GM19324 (cell line): Measurements from ENCODE around the gene PML.
"Not testable (repeated sequence)": the region's sequence is repeated elsewhere in the genome, so short reads cannot be mapped to it uniquely, and the experiment has no call there.

Experiments
- ATAC-seq: cut with Tn5 transposase; IDR thresholded peaks from one replicate; pipeline ENCODE4 v1.9.1; 2021; ENCODE audit warnings: mild to moderate bottlenecking, moderate library complexity; ENCODE audit not compliant: unreplicated experiment, low FRiP score

PML gene

DNA sequence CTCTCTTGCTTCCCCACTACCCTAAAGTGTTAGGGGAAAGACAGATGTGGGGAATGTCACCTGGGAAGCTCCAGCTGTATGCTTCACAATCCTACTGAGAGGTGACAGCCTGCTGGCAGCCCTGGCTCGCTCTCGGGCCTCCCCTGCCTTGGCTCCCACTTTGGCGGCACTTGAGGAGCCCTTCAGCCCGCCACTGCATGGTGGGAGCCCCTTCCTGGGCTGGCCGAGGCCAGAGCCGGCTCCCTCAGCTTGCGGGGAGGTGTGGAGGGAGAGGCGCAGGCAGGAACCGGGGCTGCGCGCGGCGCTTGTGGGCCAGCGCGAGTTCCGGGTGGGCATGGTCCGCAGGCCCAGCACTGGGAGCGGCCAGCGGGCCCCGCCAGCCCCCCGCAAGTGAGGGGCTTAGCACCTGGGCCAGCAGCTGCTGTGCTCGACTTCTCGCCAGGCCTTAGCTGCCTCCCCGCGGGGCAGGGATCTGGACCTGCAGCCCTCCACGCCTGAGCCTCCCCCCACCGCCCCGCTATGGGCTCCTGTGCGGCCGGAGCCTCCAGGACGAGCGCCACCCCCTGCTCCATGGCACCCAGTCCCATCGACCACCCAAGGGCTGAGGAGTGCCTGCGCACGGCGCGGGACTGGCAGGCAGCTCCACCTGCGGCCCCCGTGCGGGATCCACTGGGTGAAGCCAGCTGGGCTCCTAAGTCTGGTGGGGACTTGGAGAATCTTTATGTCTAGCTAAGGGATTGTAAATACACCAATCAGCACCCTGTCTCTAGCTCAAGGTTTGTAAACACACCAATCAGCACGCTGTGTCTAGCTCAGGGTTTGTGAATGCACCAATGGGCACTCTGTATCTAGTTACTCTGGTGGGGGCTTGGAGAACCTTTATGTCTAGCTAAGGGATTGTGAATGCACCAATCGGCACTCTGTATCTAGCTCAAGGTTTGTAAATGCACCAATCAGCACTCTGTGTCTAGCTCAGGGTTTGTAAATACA is 58.0 kb downstream of the PML start:
- not testable (repeated sequence) for ATAC-seq

DNA sequence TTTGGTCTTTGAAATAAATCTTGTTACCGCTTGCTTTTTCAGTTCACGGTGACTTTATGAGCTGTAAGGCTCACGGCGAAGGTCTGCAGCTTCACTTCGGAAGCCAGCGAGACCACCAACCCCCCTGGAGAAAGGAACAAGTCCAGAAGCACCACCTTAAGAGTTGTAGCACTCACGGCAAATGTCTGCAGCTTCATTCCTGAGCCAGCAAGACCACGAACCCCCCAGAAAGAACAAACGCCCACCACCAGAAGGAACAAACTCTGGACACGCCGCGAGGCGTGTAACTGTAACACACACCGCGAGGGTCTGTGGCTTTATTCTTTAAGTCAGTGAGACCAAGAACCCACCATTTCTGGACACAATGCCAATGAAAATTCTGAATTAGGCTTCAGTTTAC is 59.0 kb downstream of the PML start:
- no peak for ATAC-seq

DNA sequence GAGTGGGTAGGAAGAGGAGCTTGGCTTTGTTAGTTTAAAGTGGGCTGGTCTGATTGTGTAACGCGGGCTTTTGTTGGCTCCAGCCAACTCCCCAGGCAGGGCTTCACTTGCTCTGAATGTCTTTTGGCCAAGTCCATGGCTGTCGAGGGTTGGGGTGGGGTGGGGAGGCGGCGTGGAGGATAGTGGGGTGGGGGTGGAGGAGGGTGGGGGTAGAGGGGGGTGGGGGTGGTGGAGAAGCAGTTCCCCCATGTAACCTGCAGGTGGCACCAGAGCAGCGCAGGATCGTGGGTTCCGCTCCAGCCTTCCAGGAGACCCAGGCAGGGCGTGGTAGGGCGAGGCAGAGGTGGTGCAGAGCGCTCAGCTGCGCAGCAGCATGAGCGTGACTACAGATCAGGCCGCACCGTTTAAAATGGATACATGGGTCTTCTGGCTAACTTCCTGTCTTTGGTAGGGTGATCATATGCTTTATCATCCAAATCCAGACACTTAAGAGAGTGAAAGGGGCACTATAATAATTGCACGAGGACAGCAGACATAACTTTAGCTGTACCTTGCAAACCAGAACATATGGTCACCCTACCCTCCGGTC is 59.5 kb downstream of the PML start:
- ATAC-seq = no peak

DNA sequence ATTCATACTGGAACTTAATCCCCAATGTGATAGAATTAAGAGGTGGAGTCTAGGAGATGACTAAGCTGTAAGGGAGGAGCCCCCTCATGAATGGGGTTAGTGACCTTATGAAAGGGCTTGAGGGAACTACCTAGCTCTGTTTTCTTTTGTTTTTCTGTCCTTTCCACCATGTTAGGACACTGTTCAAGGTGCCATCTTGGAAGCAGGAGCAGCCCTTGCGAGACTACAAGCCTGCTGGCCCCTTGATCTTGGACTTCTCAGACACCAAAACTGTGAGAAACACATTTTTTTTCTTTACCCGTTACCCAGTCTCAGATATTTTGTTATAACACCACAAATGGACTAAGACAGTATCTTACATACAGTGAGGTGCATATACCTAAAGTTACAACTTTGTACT is 61.3 kb downstream of the PML start:
- no peak for ATAC-seq

DNA sequence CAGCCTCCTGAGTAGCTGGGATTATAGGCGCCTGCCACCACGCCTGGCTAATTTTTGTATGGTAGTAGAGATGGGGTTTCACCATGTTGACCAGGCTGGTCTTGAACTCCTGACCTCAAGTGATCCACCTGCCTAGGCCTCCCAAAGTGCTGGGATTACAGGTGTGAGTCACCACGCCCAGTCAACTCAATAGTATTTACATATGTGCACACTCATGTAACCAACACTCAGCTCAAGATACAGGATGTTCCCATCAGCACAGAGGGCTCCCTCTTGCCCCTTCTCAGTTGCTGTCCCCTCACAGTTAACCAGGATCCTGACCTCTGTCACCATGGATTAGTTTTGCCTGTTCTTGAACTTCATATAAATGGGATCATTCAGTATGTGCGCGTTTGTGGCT is 61.8 kb downstream of the PML start:
- not testable (repeated sequence) for ATAC-seq

DNA sequence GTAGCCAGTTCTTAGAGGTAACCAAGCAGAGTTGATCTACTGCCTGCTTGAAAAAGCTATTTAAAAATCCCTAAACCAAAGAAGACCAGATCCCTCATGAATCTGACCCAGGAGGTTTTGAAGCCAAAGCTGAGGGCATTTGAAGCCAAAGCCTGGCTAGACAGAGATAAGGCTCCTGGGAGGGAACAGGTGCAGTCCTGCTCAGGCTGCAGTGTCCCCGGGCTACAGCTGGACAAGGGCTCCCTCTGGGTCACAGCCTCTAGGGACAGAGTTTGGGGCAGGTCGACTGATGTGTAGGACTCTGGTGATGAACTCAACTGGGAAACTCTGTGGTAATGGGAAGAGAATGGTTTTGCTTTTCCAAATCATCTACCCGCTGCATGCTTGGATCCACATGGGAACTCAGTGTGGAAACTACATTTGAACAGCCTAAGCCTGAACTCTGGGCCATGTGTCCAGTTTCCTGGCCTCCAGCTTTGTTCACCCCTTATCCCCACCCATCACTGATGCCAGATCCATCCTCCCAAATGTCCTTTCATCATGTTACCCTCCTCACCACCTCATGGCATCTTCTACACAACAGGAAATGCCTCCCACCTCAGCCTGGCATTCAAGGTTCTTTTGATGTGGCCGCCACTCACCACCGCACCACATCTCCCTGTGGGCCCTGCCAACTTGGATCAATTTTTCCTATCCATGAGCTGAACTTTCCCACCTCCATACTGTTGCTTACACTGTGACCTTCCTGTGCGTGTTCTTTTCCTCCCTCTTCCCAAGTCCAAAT is 64.7 kb downstream of the PML start:
- ATAC-seq = not testable (repeated sequence)

DNA sequence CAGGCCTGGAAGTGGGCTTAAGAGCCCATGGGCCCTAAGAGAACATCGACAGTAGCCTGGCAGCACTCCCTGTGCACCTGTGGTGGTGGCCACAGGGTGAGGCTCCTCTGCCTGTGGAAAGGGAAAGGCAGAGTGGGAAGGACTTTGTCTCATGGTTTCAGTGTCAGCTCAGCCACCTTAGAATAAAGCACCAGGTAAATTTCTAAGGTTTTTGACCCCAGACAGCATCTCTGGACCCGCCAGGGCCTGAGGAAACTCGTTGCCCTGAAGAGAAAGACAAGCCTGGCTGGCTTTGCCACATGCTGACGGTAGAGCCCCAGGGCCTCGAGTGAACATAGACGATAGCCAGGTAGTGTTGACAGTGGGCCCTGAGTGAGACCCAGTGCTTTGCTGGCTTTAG is 65.7 kb downstream of the PML start:
- no peak for ATAC-seq

DNA sequence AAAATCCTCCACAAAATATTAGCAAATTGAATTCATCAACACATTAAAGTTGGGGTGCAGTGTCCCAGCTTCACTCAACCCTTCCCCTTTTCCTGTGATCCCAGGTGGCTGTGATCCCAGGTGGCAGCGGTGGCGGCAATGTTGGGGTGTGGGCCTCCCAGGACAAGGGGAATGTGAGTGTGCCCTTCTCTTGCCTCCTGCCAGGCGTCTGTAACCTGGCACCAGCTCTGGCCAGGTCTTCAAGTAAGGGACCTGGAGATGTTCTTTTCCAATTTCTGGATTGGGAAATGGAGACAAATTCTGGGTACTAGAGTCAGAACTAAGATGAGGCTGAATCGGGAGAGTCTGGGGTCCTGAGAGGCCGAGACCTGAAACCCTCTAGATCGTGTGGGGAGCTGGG is 67.7 kb downstream of the PML start:
- no peak for ATAC-seq

DNA sequence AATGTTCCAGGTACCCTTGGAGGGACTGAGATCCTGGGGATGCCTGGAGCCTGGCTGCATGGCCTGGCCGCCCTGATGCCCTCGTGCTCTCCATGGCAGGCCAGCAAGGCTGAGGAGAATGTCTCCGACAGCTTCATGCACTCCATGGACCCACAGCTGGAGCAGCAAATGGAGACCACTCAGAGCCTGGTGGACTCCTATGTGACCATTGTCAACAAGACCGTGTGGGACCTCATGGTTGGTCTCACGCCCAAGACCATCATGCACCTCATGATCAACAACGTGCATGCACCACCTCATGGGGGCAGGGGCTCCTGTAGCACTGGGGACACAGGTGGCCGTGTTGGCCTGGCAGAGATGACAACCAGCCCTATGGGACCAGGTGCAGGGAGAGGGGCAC is 68.2 kb downstream of the PML start:
- no peak for ATAC-seq

DNA sequence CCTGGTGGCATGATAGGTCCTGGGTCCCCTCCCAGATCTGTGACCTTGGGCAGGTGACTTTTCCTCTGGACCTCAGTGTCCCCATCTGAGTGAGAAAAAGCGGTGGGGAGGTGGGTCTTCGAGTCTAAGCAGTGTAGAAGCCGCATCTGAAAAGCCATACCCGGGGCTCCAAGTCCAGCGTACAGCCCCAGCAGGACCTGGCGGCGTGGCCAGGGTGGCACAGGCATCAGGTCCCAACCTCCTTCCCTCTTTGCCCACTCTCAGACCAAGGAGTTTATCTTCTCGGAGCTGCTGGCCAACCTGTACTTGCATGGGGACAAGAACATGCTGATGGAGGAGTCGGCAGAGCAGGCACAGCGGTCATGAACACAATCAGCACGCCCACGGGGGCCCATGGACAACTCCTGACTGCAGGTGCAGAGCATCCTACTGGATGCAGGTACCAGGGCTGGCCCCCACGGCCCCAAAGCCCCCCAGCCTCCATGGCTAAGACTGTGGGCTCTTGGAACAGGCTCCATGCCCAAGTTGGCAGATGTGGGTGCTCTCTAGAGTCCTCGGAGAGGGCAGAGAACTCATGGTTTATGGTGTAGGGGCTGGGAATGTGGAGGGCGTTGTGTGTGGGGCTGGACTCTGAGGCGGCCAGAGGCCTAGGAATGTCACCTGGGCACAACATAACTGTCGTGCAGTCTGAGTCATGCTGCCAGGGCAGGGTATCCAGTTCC is 69.1 kb downstream of the PML start:
- not testable (repeated sequence) for ATAC-seq

DNA sequence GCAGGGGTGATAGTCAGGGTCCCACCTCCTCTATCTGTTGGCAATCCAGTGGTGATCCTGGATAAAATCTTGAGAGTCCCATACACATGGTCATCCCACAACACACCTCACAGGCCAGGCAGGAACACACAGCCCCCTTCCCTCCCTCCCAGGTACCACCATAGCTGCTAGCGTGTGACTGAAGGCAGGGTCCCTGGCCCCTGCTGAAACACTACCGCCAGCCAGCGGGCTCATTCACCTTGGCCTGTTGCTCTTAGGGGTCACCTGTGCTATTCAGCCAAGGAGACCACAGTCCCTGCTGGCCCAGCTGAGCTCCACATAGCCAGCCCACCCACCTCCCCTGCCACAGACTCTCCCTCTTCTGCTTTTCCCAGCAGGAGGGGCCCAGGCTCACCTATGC is 69.7 kb downstream of the PML start:
- ATAC-seq = not testable (repeated sequence)

DNA sequence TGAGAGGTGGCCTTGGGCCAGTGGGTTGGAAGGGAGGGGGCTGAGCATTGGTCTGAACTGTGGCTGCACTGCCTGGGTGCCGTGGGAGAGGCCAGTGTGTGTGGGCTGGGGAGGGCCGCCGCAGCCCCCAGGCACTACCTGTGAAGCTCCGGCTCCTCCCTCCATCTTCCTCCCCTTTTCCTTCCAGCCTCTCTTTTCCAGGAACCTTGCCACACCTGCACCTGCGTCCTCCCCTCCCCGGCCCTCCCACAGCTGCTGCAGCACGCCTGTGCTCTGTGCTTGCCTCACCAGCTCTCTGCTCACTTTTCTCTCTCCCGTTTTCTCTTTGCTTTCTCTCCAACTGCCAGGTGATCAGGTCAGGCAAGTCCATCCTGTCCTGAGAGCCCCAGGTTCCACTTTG is 70.3 kb downstream of the PML start:
- not testable (repeated sequence) for ATAC-seq

DNA sequence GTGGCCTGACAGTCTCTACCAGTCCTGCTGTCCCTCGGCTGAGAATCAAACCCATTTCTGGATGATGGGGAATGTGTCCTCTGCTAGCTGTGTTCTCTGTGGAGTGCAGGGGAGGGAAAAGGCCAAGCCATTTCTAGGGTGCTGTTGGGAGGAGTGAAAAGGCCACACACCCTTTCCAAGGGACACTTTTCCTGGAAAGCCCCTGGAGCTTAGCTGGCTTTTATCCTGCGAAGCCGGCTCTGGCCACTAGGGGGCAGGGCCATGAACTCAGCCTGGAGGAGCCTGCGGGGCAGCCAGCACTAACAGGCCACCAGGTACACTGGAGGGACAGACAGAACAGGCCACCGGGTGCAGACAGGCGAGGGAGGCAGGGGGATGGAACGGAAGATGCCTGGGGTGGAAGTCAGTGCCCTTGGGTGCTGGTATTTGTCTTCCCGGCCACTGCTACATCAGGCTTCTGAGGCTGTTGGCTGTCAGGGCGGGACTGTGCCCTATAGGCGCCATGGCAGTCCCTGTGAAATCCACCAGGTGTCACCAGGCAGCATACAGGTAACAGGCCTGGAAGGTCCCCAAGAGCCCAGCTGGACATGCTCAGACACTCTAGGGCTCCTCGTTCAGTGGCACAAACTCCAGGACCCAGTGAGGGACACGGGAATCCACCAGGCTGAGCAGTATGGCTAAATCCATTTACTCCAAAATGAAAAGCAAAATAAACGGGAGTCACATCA is 71.3 kb downstream of the PML start:
- peak; percentile 51 for ATAC-seq

DNA sequence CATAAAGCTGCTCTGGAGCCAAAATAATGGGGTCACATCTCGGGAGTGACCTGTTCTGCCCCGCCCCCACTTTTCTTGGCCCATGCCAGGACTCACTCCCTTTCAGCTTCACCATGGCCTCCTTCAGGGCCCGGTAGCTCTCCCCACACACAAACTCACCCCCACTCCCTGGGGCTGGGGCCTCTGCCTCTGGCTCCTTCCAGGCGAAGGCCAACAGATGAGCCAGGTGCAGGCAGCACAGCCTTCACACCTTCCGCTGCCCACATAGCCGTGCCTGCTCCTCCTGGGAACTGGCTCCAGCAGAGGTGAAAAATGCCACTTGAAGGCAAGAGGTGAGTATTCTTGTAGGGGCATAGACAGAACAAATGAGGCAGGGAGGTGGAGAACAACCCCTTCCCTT is 77.1 kb downstream of the PML start:
- not testable (repeated sequence) for ATAC-seq

DNA sequence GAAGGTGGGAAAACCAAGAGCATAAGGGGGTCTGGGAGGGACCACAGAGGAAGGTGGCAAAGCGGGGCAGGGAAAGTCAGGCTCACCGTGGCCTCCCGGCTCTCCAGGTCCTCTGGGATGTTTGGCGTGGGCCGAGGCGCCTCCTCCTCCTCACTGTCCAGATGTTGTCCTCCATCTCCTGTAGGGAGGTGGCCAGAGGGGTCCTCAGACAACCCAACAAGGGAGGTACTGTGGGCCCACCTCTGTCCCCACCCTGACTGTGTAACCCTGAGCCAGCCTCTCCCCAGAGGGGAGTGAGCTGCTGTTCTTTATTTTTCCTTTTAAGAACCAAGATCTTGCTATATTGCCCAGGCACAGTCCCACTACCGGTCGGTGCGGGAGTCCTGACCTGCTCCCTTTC is 77.6 kb downstream of the PML start:
- ATAC-seq = not testable (repeated sequence)

DNA sequence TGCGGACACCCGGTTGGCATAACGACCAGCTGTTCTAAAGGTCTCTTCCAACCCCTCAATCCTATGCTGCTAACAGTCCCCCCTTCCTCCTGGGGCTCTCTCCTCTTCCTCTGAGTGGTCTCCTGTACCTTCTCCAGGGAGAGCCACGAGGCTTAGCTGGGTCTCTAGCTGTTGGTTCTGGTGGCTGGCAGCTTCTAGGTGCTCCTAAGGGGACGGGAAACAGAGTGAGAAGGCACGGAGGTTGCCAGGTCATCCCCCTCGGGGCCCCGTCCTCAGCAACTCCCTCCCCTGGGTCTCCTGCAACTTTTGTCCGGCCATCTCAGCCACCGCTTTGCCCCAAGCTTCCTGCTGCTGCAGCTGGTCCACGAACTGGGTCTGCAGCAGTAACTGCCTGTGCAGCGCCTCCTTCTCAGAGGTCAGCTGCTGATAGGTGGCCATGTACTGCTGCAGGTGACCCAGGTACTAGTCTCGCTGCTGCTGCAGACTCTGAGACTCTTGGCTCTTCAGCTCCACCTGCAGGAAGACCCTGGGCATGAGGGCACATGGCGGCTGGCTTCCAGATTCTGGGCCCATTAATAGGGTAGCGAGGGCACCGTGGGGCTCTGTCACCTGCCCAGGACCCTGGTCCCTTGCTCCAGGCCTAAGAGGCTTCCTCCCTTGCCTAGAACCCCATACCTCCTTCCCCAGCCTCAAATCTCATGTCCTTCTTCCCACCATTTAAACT is 78.3 kb downstream of the PML start:
- ATAC-seq = not testable (repeated sequence)

DNA sequence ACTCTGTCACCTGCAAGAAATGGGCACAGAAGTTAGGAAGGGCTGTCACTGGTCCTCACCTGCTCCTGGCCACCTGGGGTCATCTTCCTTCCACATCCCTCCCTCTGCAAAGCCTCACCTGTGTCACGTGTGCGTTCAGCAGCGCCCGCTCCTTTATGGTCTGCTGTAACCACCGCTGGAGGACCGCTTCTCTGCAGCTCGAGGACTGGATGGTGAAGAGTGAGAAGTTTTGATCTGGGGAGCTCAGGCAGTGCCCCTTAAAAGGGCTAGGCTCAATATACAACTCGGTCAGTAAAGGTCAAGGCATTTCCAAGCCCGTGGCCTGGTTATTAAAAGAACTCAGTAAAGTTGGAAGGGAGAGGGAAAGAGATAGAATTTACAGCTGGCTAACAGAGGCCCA is 81.3 kb downstream of the PML start:
- not testable (repeated sequence) for ATAC-seq

DNA sequence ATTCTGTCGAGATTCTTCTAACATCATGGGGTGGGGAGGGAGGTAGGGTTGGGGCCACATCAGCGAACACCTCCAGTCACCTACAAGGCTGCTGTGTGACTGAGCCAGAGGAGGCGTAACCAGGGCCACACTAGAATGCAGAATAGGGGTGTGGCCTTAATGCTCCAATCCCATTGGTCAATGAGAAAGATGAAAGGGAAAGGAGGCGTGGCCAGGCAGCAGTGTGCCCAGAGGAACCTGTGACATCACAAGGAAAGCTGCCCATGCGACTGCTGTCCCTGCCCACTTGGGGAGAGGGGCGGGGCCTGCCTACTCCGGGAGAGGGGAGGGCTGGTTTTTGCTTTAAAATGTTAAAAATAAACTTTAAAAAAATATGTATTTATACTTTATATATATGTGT is 87.9 kb downstream of the PML start, which contains the start of gene GOLGA6A:
TSS of gene GOLGA6A (minus strand) at position 101 of the 400 bp plus-strand sequence. CDS start at position 60, 41 bp downstream.
- ATAC-seq = not testable (repeated sequence)

DNA sequence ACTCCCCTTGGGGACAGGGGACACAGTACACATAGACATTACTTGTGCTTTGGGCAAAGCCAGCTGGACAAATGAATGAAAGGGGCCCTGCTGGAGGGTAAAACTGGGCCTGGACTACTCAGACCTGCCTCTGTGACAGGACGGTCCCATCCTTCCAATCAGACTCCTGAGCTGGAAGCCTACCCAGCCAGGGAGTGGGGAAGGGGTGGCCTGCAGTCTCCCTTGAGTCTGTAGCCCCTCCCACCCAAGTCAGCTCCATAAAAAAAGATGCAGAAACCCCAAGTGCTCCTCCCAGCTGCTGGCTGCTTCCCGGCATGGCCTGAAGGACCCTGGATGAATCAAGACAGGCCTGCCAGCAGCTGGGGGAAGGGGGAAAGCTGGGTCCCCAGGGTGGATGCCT is 100.1 kb downstream of the PML start:
- ATAC-seq = not testable (repeated sequence)
